Endothelial cell of umbilical vein (primary cell): Measurements from ENCODE around the gene FGR. TPM values are rescaled to one million over a fixed set of nuclear protein-coding genes. Genes with fewer than 3 reads are reported as not detected.

Experiments
- BruUV-seq: library from RNA; stranded (reverse); fragments of 400-500 nt; replicated peaks from 2 replicates; lab custom pipeline; 2021; lab: Mats Ljungman, UMichigan
- CTCF ChIA-PET: fragments of 300-600, 350-600 bp; sonication (Branson Sonifier 250); formaldehyde crosslinking; loops from one replicate; lab custom pipeline; 2021; ENCODE audit warnings: antibody characterized with exemption, inconsistent platforms; lab: Charles Lee
- POLR2A ChIA-PET: fragments of 300-600, 350-600 bp; sonication (Branson Sonifier 250); formaldehyde crosslinking; loops from one replicate; lab custom pipeline; 2021; ENCODE audit warnings: antibody characterized with exemption, inconsistent platforms; lab: Charles Lee
- DNase-seq: peaks from one replicate; pipeline ENCODE4 v3.0.0-alpha.2; 2011; ENCODE audit warnings: low read depth, low spot score
- FAIRE-seq: peaks from 2 replicates; lab custom pipeline; 2011; peaks lifted over from hg19 to GRCh38; lab: Jason Lieb, UNC
- H2AFZ ChIP-seq: 2 replicates; pipeline ENCODE4 v1.6.0; 2012; ENCODE audit warnings: low read depth, low read length, control low read depth, inconsistent platforms
- H3K27ac ChIP-seq: 2 replicates; pipeline ENCODE4 v1.5.1; 2011; ENCODE audit warnings: low read depth, mild to moderate bottlenecking, control low read depth, low read length, moderate library complexity; ENCODE audit not compliant: insufficient read depth
- H3K27me3 ChIP-seq, 2 experiments: 2 replicates each; pipeline versions ENCODE4 v1.6.0 to v1.6.1; 2011; ENCODE audit warnings: low read length in 2 of 2, mixed read lengths in 1 of 2; ENCODE audit not compliant: control insufficient read depth in 2 of 2, insufficient read depth in 2 of 2
- H3K36me3 ChIP-seq, 2 experiments: 2 replicates in 1 of 2; 3 replicates in 1 of 2; pipeline ENCODE4 v1.5.1; 2011; ENCODE audit warnings: low read length in 2 of 2, mild to moderate bottlenecking in 1 of 2, moderate library complexity in 1 of 2; ENCODE audit not compliant: control insufficient read depth in 2 of 2, insufficient read depth in 2 of 2; ENCODE audit errors: extremely low read depth in 1 of 2
- H3K4me1 ChIP-seq: 3 replicates; pipeline ENCODE4 v1.5.1; 2011; ENCODE audit warnings: mild to moderate bottlenecking, low read length; ENCODE audit not compliant: control insufficient read depth, insufficient read depth; ENCODE audit errors: extremely low read depth
- H3K4me2 ChIP-seq: 2 replicates; pipeline ENCODE4 v1.6.1; 2011; ENCODE audit warnings: low read length, control low read depth, mixed read lengths; ENCODE audit not compliant: insufficient read depth
- H3K4me3 ChIP-seq, 3 experiments: fragments of 200-600 bp in 1 of 3; sonication (generic), shearing (Covaris generic) in 1 of 3; replicated peaks in 1 of 3; 2 replicates each; pipeline ENCODE4 v1.5.1; 2011 to 2016; ENCODE audit warnings: control low read depth in 3 of 3, low read length in 3 of 3, mild to moderate bottlenecking in 2 of 3, inconsistent platforms in 1 of 3, low read depth in 1 of 3, moderate library complexity in 1 of 3; ENCODE audit not compliant: insufficient read depth in 1 of 3
- H3K79me2 ChIP-seq: 2 replicates; pipeline ENCODE4 v1.6.0; 2012; ENCODE audit warnings: low read length, inconsistent platforms; ENCODE audit not compliant: control insufficient read depth, insufficient read depth
- H3K9ac ChIP-seq: replicated peaks from 2 replicates; pipeline ENCODE3; 2011; ENCODE audit warnings: low read length, control low read depth; ENCODE audit not compliant: insufficient read depth; ENCODE audit errors: extremely low read depth
- H3K9me1 ChIP-seq: replicated peaks from 3 replicates; pipeline ENCODE4 v1.6.0; 2011; ENCODE audit warnings: mild to moderate bottlenecking, low read length; ENCODE audit not compliant: control insufficient read depth, insufficient read depth; ENCODE audit errors: extremely low read depth
- H3K9me3 ChIP-seq: replicated peaks from 2 replicates; pipeline ENCODE4 v1.5.1; 2012; ENCODE audit warnings: low read length, inconsistent platforms; ENCODE audit not compliant: control insufficient read depth, insufficient read depth
- H4K20me1 ChIP-seq: replicated peaks from 2 replicates; pipeline ENCODE3; 2011; ENCODE audit warnings: mild to moderate bottlenecking, low read length; ENCODE audit not compliant: control insufficient read depth, insufficient read depth; ENCODE audit errors: extremely low read depth
- CTCF ChIP-seq, 2 donors: IDR thresholded peaks; 1 replicate in 1 of 2; 2 replicates in 1 of 2; pipeline ENCODE4 v1.5.1; 2011; ENCODE audit warnings: low read length in 2 of 2, mild to moderate bottlenecking in 2 of 2, moderate library complexity in 2 of 2, control low read depth in 1 of 2, inconsistent platforms in 1 of 2, low read depth in 1 of 2; ENCODE audit not compliant: insufficient read depth in 1 of 2; ENCODE audit errors: extremely low read depth in 1 of 2
- EZH2 ChIP-seq: IDR thresholded peaks from 2 replicates; pipeline ENCODE4 v1.6.1; 2012; ENCODE audit warnings: borderline replicate concordance, low read depth, mild to moderate bottlenecking, moderate library complexity, low read length, inconsistent platforms; ENCODE audit not compliant: severe bottlenecking
- FOS ChIP-seq: IDR thresholded peaks from 2 replicates; pipeline ENCODE4 v1.6.1; 2011; ENCODE audit warnings: mild to moderate bottlenecking, low read length, moderate library complexity, borderline replicate concordance; ENCODE audit not compliant: insufficient read depth
- GATA2 ChIP-seq: IDR thresholded peaks from 2 replicates; pipeline ENCODE4 v1.7.0; 2011; ENCODE audit warnings: low read depth, mild to moderate bottlenecking, moderate library complexity, mixed read lengths, low read length; ENCODE audit not compliant: insufficient read length, insufficient read depth
- JUN ChIP-seq: IDR thresholded peaks from 2 replicates; pipeline ENCODE4 v1.6.1; 2011; ENCODE audit warnings: borderline replicate concordance, low read depth; ENCODE audit not compliant: insufficient read length, insufficient read depth
- MAX ChIP-seq: IDR thresholded peaks from 2 replicates; pipeline ENCODE4 v1.6.1; 2011; ENCODE audit not compliant: insufficient read depth, insufficient read length
- MYC ChIP-seq: IDR thresholded peaks from one replicate; pipeline ENCODE4 v1.6.1; 2011; ENCODE audit warnings: mild to moderate bottlenecking, low read depth, low read length
- POLR2A ChIP-seq: IDR thresholded peaks from 2 replicates; pipeline ENCODE4 v1.6.1; 2012; ENCODE audit warnings: low read depth, mild to moderate bottlenecking, control low read depth, low read length
- POLR2AphosphoS5 ChIP-seq: IDR thresholded peaks from 2 replicates; pipeline ENCODE4 v1.6.1; 2012; ENCODE audit warnings: low read depth, mild to moderate bottlenecking, control low read depth, low read length, moderate library complexity; ENCODE audit not compliant: insufficient read depth
- dilution Hi-C: fragments of 300-500 bp; cut with MboI; formaldehyde crosslinking; loops from one replicate; pipeline ENCODE4 v1.15.0; 2019; ENCODE audit warnings: low sequenced_read_pairs; ENCODE audit not compliant: extremely low pct_ligation_motif_present
- intact Hi-C: fragments of 100-400 bp; cut with micrococcal nuclease; formaldehyde crosslinking; loops from one replicate; pipeline ENCODE4 v1.10.0; 2022
- polyA plus RNA-seq, 4 experiments: library from polyadenylated mRNA; depleted of rRNA in 3 of 4; stranded (reverse) in 3 of 4; unstranded in 1 of 4; fragments of >200 nt; gene quantifications; 2 replicates each; pipeline versions ENCODE4 v1.2.1 to v1.2.3, GENCODE V29; 2011 to 2012; ENCODE audit warnings: missing spikeins in 1 of 4
- total RNA-seq: library from RNA; stranded (reverse); gene quantifications from 2 replicates; pipeline ENCODE4 v1.2.3, GENCODE V29; 2021

FGR gene
- total and polyA plus RNA-seq, 2 donors (not counting 3 experiments of a cell fraction or from before 2014, with no cell fraction given) = 0.18 TPM; not detected in 1

- CTCF ChIA-PET = interaction anchor here (4.2 to 15.8 kb wide), 2 partner anchors 11 to 47 kb away, joined by 19 to 306 read pairs; no protein-coding TSS in a partner anchor
Observed at GRCh38 chr1:27617420-27617819, 17.6 kb downstream of the FGR start.

More at GRCh38 chr1:27617420-27617819, 17.6 kb downstream of the FGR start:
- H3K4me2 ChIP-seq = no peak overlapping the region
- FAIRE-seq (no peak), DNase-seq (no peak)
- TF ChIP-seq POLR2A = no peak
- no peak for TF ChIP-seq MAX
- no peak for TF ChIP-seq EZH2
- no peak for TF ChIP-seq POLR2AphosphoS5
- TF ChIP-seq MYC = no peak
- no peak for TF ChIP-seq JUN
- no peak for TF ChIP-seq FOS
- TF ChIP-seq CTCF (IDR thresholded peaks at IDR 0.05; ENCODE audit: extremely low read depth in 1 of 2, insufficient read depth in 1 of 2, low read depth in 1 of 2, low read length in 2 of 2) = no peak
- TF ChIP-seq GATA2 = no peak
- no TSS peak for BruUV-seq
- dilution Hi-C loops = no loop called here
- H3K79me2 ChIP-seq = no peaks in the 10 kb centered on the region
- no peaks in the 10 kb centered on the region for H3K36me3 ChIP-seq
- no peaks in the 10 kb centered on the region for H3K9me3 ChIP-seq
- intact Hi-C loops = no loop called here
- H3K9ac ChIP-seq = no peak overlapping the region
- H3K4me1 ChIP-seq = peaks cover 30% of the 10 kb centered on the region
- no peaks in the 10 kb centered on the region for H3K9me1 ChIP-seq
- no peak overlapping the region for H2AFZ ChIP-seq
- no peaks in the 10 kb centered on the region for H4K20me1 ChIP-seq
- H3K27me3 ChIP-seq = no peaks in the 10 kb centered on the region
- H3K4me3 ChIP-seq = no peak overlapping the region
- POLR2A ChIA-PET = no interaction called here
- H3K27ac ChIP-seq = no peak overlapping the region
